Stimulated activated CD8-positive, alpha-beta memory T cell treated with anti-CD3 and anti-CD28 coated beads, Interleukin-12 subunit alpha, Interleukin-12 subunit beta, amount 100 ng/mL, for 24 hours (primary cell): ENCODE measurements around the gene HIGD1A.
"Not testable (repeated sequence)": the region's sequence is repeated elsewhere in the genome, so short reads cannot be mapped to it uniquely, and the experiment has no call there.

ENCODE experiments used
- DNase-seq: peaks from one replicate; pipeline ENCODE4 v3.0.0-alpha.2; 2020; ENCODE audit errors: extremely low read depth

Gene HIGD1A

DNA sequence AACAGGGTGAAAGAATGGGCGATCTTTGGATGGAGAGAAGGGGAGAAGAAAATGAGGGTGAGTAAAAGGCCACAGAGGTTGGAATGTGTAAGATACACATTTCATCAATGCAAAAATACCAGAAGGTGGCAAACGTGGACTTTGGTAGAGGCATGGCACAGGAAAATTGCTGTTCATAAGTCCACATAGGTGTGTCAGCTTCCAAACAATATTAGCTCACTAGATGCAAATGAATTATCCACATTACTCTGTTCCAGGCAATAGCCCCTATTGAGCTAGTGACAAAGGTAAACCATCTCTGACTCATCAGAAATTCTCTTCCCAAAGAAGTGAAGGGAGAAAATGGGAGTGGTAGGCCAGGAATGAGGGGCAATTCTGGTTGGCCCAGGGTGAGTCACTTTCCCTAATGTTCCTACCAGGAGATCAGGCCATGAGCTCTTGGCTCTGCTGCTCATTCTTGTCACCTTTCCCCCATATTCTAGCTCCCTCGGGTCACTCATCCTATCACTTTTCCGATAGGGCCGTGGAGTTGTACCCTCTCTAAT is 24.9 kb upstream of the HIGD1A start:
- no peak for DNase-seq

DNA sequence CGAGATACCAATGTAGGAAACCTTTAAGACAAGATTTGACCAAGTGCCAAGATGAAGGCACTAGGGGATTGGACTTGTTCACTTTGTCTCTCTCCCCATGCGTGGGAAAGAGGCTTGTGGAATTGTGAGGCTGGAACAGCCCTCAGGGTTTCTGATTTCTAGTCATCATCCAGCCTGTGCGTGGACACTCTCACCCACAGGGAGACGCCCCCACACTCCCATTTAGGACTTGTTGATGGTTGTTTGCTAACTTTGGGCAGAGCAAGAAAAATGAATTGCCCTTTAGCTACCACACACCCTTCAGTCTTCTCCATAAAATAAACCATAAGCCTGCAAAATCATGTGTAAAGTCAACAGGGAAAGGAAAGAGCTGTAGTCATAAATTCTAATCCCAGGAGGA is 23.4 kb upstream of the HIGD1A start:
- no peak for DNase-seq

DNA sequence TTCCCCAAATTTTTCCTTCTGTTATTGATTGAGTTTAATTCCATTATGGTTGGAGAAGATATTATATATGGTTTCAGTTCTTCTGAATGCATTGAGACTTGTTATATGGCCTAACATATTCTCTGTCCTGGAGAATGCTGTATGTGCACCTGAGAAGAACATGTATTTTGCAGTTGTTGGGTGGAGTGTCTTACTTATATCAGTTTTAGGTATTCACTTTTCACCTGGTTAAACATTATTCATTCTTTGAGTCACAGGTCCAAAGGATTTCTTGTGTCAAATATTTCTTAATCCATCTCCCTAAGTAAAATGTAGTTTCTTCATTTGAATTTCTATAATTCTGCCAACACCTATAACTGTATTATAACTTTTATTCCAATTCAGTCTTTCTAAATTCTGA is 22.7 kb upstream of the HIGD1A start:
- DNase-seq = no peak

DNA sequence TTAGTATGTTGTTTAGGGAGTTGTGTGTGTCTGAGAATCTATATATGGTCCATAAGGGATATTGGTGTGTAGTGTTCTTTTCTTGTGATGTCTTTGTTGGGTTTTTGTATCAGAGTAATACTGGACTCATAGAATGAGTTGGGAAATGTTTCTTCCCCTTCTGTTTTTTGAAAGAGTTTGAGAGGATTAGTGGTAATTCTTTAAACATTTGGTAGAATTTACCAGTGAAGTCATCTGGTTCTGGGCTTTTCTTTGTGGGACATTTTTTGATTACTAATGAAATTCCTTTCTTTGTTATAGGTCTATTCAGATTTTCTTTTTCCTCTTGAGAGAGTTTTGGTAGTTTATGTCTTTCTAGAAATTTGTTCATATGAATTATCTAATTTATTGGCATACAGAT is 21.9 kb upstream of the HIGD1A start:
- no peak for DNase-seq

DNA sequence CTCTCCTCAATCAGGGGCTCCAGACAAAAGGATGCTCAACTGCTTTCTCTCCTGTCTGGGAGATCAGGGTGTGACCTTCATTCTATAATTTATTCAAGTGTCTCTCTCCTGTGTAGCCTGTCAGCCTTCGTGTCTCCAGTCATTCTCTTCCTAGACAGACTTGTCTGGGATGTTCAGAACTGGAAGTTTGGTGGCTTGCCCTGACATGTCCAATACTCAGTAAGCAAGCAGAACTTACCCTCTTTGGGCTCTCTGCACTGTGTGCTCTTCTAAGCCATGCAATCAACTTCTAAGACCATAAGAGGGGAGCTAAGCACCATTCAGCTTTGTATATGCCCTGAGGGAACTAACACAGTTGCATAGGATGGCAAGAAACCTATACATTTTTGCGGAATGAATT is 19.1 kb upstream of the HIGD1A start:
- DNase-seq = no peak

DNA sequence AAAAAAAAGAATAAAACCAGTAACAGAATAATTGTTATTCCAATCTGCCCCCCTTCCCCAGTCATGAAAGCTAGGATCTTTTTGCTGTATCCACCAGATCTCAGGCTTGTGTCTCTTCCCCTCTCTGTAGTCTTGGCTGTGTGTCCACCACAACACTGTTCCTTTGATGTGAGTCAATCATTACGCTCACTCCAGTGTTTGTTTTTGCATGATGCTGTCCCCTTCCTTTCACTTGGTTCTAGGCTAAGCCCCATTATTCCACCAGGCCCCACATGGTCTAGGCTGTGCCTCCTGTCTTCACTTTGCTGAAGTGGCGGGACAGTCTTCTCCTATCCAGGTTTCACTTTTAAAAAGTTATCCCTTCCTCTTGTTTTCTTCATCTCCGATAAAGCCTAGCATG is 18.5 kb upstream of the HIGD1A start:
- no peak for DNase-seq

DNA sequence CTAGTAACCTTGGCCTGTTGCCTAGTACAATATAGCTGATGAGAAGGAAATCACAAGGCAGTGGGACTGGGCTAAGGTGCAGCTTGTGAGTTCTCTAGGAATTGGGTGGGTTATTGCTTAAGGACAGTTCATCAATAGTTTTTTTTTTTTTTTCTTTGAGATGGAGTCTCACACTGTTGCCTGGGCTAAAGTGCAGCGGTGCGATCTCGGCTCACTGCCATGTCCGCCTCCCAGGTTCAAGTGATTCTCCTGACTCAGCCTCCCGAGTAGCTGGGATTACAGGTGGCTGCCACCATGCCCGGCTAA is 16.4 kb upstream of the HIGD1A start:
- DNase-seq = no peak

DNA sequence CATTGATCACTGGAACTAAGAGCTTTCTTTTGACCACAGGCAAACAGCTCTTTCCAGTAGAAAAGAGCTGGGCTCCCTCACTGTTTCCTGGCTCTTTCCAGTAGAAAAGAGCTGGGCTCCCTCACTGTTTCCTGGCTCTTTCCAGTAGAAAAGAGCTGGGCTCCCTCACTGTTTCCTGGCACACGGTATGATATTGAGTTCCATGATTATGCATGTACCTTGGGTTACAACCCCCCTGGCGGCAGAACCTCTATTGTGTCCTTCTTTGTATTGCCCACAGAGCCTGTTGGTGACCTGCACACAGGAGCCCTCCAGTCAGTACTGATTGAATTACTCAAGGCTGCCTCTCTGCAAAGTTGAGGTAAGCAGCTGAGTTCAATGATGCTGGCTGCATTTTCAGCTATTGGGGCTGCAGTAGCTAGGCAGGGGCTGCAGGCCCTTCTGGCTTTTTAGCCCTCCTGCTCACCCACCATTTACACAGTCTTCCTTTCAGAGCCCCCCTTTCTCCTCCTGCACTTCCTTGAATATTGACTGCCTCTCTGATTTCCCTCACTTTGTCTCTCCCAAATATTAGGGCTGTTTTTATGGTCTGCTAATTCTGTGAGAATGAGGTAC is 15.2 kb upstream of the HIGD1A start:
- no peak for DNase-seq

DNA sequence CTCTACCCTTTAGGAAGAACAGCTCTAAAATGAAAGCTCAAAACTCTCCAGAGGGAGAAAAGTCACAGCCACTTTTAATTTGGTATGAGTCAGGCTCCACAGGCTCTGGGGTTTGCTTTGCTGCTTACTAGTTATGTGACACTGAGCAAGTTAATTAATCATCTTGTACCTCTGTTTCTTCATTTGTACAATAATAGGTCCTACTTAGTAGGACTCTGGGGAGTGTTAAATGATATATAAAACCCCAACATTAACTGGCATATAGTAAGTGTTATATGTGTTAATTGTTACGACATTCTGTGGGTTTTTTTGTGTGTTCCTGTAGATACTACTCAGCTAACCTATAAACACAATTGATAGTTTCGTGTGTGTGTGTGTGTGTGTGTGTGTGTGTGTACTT is 11.5 kb upstream of the HIGD1A start:
- no peak for DNase-seq

DNA sequence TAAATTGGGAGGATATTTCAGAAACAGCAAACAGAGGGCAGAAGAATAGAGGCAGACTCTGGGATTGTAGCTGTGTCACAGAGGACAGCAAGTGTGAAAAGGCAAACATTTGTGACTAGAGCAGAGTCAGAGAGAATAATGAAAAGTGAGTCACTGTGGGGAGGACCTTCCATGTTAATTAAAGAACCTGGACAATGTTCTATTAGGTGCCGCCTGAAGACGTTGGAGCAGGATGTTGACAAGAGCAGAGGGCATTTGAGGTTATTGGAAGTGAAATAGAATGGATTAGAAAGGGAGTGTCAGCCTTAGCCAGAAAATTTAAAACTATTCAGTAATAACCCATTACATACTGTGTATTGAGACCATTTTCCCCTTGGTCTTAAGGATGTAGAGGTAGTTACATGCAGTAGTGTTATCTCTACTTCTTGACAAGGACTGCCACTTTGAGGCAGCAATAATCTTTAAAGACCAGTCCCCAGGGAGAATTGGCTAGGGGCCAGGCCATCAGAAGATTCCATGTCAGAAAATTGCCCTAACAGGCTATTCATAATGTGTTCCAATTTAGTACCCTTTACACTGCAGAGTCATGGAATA is 10.7 kb upstream of the HIGD1A start:
- DNase-seq = no peak

DNA sequence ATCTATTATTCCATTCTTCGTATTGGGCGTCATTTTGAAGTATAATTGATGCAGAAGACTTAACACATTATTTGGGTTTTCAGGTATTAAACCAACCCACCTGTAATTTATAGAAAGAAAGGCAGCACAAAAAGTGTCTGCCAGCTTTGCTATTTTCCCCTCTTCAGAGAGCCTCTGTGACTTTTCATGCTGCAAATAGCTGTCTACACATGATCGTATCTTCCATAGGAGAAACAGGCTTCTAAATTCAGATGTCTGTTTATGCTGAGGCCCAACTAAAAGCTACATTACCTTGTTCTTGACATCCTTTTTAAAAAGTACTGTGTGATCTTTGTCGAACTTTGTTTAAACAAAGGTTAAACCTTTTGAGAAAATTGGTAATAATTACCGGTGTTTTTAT is 10.0 kb upstream of the HIGD1A start:
- no peak for DNase-seq

DNA sequence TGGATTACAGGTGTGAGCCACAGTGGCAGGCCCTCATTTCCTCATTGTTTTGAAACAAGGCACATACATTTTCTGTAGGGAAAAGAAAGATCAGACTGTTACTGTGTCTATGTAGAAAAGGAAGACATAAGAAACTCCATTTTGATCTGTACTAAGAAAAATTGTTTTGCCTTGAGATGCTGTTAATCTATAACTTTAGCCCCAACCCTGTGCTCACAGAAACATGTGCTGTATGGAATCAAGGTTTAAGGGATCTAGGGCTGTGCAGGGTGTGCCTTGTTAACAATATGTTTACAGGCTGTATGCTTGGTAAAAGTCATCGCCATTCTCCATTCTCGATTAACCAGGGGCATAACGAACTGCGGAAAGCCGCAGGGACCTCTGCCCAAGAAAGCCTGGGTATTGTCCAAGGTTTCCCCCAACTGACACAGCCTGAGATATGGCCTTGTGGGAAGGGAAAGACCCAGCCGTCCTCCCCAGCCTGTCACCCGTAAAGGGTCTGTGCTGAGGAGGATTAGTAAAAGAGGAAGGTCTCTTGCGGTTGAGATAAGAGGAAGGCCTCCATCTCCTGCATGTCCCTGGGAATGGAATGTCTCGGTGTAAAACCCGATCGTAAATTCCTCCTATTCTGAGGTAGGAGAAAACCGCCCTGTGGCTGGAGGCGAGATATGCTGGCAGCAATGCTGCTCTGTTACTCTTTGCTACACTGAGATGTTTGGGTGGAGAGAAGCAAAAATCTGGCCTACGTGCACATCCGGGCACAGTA is 7.0 kb upstream of the HIGD1A start:
- not testable (repeated sequence) for DNase-seq

DNA sequence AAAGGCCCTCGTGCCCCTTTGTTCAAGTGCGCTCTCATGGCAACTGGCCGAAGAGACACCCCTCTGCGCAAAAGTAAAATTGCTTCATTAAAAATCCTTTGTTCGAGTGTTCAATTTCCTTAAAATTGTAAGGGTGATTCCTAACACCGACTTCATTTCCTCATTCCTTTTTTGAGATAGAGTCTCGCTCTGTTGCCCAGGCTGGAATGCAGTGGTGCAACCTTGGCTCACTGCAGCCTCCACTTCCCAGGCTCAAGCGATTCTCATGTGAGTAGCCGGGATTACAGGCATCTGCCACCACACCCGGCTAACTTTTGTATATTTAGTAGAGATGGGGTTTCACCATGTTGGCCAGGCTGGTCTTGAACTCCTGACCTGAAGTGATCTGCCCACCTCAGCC is 6.4 kb upstream of the HIGD1A start:
- DNase-seq = not testable (repeated sequence)

DNA sequence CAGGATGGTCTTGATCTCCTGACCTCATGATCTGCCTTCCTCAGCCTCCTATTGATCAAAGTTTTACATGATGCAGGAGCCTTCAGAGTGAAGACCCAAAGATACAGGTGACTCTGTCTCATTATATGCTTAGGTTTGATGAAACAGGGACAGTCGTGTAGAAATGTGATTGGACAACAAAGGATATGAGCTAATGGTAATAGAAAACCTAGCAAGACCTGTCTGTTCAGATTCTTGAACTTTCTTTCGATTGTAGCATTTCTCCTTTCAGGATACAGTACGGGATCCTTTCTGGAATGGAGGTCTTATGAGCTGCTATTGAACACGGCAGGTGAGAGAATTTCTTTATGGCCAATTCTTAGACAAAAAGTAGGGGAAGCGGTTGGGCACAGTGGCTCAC is 4.9 kb upstream of the HIGD1A start, which contains the start of gene ACKR2:
ACKR2 (plus strand) TSS at position 244 of the 400 bp plus-strand sequence. CDS start 55,058 bp downstream, outside the sequence.
- DNase-seq = no peak

DNA sequence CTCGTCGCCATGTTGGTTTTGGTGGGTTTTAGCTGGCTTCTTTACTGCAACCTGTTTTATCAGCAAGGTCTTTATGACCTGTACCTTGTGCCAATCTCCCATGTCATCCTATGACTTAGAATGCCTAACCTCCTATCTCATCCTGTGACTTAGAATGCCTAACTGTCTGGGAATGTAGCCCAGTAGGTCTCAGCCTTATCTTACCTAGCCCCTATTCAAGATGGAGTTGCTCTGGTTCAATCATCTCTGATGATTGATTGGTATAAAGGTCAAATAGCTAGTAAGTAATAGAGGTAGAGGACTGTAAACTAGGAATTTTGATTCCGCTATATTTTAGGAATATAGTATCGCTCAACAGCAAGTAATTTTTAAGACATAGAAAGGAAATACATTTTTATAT is 3.6 kb upstream of the HIGD1A start:
- DNase-seq = no peak

DNA sequence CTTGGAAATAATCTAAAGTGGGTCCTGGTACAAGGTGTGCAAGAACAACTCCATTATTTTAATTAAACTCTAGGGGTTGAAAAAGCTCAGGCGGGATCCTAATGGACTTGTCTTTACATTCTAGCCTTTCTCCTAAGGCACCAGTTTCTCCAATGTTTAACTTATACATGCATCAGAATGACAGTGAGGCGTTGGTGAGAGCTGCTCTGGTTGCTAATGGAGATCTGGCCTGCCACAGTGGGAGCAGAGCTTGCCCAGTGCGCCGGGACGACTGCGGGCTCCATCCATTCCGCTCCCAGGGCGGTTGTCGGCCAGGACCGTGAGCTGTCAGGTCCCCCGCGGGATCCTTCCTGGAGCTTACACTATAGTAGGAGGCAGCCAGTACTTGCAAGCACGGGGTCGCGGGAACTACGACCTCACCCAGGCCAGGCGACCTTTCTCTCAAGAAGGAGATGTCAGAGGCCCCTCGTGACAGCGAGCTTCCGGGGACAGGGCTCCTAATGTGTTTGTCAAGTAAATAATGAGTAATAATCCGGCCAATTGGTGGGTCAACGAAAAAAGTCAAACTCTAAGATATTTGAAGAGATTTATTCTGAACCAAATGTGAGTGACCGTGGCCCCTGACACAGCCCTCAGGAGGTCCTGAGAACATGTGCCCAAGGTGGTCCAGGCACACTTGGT is 991 bp upstream of the HIGD1A start:
- no peak for DNase-seq

DNA sequence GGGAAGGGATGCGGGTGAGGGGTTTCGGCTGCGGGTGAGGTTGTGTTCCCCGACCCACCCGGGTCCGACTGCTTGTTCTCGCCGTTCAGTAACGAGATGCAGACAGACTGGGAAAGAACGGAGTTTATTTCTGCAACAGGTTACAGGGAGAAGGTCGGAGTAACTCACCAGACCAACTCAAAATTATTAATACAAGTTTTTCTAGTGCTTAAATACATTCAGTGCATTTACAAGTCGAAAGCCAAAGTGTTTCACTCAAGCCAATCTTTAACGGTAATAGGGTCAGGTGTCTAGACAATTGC is 492 bp upstream of the HIGD1A start:
- no peak for DNase-seq

DNA sequence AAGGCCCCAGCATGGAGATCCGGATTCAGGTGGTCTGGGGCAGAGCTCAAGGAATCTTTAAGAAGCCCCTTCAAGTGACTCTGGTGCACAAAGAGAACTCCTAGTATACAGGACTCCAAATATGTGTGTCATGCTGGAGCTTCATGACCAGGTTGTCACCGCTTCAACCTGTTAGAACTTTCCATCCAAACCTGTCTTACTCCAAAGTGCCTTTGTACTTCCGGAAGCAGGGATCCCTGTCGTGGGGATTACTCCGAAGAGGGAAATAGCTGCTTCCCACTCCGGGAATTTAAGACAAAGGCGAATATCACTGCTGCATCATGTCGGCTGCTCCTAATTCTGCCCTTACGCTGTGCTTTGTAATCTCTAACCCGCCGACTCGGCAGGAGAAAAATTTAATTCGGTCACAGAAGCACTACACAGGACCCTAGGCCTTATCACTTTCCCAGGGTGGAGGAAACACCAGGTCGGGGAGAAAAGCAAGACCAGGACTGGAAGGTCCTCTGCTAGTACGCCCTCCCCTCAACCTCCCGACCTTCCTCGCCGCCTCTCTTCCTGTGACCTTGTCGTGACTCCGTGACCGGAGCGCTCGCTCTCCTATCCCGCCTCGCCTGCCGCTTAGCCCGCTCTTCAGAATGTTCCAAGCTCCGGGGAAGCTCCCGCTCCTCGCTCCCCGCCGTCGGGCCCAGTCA is 730 bp downstream of the HIGD1A start:
- no peak for DNase-seq

DNA sequence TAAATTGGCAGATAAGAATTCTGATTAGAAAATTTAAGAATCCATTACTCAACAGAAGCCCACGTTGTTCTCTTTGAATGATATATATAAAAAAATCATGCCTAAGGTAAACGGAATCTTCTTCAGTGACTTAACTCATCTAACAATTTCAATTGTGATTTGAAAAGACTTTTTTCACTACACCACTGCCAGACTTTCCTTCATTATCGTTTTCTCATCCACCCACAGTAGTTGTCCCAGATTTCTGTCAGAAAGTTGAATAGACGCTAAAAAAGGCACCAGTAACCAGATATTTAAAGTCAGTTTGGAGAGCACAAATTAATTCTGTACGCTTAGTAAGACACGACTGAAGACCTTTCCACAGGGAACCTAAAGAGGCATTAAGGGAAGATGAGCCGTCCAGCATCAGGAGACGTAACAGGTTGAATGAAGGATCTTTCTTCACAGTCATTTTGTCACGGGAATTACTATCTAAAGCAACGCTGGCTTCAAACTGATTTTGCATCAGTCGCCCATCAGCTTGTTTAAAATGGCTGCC is 1.3 kb downstream of the HIGD1A start:
- DNase-seq = no peak

DNA sequence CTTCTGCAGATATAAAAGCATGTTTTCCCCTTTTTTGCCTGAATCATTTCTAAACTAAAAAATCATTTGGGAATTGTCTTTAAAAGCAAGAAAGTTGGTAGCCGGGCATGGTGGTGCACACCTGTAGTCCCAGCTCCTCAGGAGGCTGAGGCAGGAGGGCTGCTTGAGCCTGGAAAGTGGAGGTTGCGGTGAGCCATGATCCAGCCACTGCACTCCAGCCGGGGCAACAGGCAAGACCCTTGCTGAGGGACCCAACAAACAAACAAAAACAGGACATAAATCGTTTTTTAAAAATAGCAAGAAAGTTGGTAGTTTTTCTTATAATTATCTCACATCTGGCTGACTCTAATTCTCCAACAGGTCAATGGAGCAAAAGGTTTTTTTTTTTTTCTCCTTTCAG is 2.5 kb downstream of the HIGD1A start:
- no peak for DNase-seq

DNA sequence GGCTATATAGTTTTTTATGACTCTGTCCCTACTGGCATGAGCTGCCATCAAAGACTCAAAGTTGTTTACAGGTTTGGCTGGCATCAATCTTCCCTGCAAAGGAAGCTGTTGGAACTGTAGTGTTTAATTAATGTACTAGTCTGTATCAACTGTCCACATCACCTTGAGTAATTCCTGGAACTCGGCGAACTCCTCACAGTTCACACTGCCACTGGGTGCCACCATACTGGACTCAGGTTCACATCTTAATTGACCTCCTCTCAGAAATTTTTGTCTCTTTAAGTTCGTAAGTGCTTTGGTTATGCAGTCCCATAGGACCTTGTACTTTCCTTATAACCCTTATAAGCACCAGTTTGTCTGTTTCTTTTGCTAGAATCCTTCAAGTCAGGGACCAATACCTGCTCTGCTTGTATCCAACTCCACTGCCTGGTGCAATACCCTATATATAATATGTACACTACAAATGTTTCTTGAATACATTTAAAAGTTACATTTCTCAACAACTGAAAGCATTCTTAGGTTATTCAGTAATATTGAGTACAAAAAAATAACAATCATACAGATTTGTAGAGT is 3.2 kb downstream of the HIGD1A start:
- DNase-seq = no peak

DNA sequence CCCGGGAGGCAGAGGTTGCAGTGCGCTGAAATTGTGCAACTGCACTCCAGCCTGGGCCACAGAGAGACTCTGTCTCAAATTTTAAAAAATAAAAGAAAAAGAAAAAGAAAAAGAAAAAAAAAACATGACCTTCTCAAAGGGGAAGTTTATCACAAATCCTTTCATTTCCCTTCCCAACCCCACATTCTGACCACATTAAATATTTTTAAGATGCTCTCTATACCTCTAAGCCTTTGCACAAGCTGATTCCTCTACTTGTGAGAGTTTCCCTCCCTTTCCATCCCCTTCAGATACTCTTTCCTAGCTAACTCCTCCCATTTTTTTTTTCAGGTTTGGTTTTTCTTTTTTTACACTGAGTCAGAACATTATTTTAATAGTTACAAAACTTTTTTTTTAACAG is 4.0 kb downstream of the HIGD1A start:
- DNase-seq = no peak
